GM03348 (cell line): ENCODE measurements around the gene TTC39B.

Experiments
- DNase-seq: peaks from one replicate; pipeline ENCODE4 v3.0.0; 2012; ENCODE audit warnings: low spot score

TTC39B gene

GRCh38 chr9:15176836-15177235 is 130.2 kb downstream of the TTC39B start:
- DNase-seq = no peak

- no peak for DNase-seq
These were observed 143.1 kb downstream of the TTC39B start for GRCh38 chr9:15163931-15164330.

GRCh38 chr9:15161753-15162152 is 145.3 kb downstream of the TTC39B start:
- DNase-seq = no peak

GRCh38 chr9:15160673-15161072 is 146.3 kb downstream of the TTC39B start:
- no peak for DNase-seq

GRCh38 chr9:15158064-15158463 is 149.0 kb downstream of the TTC39B start:
- no peak for DNase-seq

- no peak for DNase-seq
These were observed 149.6 kb downstream of the TTC39B start for GRCh38 chr9:15157381-15157780.

GRCh38 chr9:15156241-15156640 is 150.8 kb downstream of the TTC39B start:
- DNase-seq = no peak

GRCh38 chr9:15155826-15156225 is 151.2 kb downstream of the TTC39B start:
- DNase-seq = no peak

- no peak for DNase-seq
These were observed 151.7 kb downstream of the TTC39B start for GRCh38 chr9:15155323-15155722.

GRCh38 chr9:15154677-15155076 is 152.3 kb downstream of the TTC39B start:
- DNase-seq = no peak

- no peak for DNase-seq
These were observed 153.1 kb downstream of the TTC39B start for GRCh38 chr9:15153961-15154360.

GRCh38 chr9:15150939-15151338 is 156.1 kb downstream of the TTC39B start:
- no peak for DNase-seq

GRCh38 chr9:15149450-15149849 is 157.6 kb downstream of the TTC39B start:
- no peak for DNase-seq

- DNase-seq = no peak
These were observed 160.7 kb downstream of the TTC39B start for GRCh38 chr9:15146268-15146700.

- peak; percentile 28 for DNase-seq
These were observed 162.4 kb downstream of the TTC39B start for GRCh38 chr9:15144622-15145061.

- peak; percentile 78 for DNase-seq
These were observed 164.0 kb downstream of the TTC39B start for GRCh38 chr9:15142878-15143534.

- DNase-seq = no peak
These were observed 167.0 kb downstream of the TTC39B start for GRCh38 chr9:15140051-15140450.

GRCh38 chr9:15139469-15139868 is 167.5 kb downstream of the TTC39B start:
- no peak for DNase-seq

- no peak for DNase-seq
These were observed 168.7 kb downstream of the TTC39B start for GRCh38 chr9:15138357-15138686.

GRCh38 chr9:15137658-15138356 is 169.2 kb downstream of the TTC39B start:
- DNase-seq = no peak

GRCh38 chr9:15137089-15137488 is 169.9 kb downstream of the TTC39B start:
- no peak for DNase-seq

GRCh38 chr9:15136646-15137045 is 170.4 kb downstream of the TTC39B start:
- DNase-seq = no peak

GRCh38 chr9:15135164-15135792 is 171.7 kb downstream of the TTC39B start:
- peak; percentile 86 for DNase-seq
